Measurements from ENCODE around the gene CERS5.

Gene CERS5

DNA sequence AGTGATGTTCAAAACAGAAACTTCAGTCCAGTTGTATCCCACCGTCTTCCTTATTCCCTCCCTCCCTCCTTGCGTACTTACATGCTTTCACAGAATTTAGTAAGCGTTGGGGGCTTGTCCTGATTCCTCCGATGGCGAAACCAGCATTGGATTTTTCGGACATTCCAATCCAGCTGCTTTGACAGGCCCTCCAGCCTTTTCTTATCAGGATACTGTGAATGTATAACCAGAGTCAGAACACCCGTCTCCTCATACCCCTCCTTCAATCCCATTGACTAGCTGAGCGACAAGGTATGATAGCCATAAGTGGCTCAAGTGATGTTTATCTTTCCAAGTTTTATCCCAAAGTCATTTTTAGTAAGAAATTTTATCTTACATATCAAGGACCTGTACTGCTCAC, 24.2 kb downstream of the CERS5 start:
- H3K4me3 ChIP-seq (ENCODE audit: low read depth, low read length) = no peak overlapping the region
- no peak for DNase-seq (ENCODE audit: low read depth)
- TF ChIP-seq, protein P1, sequence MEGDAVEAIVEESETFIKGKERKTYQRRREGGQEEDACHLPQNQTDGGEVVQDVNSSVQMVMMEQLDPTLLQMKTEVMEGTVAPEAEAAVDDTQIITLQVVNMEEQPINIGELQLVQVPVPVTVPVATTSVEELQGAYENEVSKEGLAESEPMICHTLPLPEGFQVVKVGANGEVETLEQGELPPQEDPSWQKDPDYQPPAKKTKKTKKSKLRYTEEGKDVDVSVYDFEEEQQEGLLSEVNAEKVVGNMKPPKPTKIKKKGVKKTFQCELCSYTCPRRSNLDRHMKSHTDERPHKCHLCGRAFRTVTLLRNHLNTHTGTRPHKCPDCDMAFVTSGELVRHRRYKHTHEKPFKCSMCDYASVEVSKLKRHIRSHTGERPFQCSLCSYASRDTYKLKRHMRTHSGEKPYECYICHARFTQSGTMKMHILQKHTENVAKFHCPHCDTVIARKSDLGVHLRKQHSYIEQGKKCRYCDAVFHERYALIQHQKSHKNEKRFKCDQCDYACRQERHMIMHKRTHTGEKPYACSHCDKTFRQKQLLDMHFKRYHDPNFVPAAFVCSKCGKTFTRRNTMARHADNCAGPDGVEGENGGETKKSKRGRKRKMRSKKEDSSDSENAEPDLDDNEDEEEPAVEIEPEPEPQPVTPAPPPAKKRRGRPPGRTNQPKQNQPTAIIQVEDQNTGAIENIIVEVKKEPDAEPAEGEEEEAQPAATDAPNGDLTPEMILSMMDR (IDR thresholded peaks at IDR 0.05; ENCODE audit: low read depth, low read length, missing control alignments) = no peak

DNA sequence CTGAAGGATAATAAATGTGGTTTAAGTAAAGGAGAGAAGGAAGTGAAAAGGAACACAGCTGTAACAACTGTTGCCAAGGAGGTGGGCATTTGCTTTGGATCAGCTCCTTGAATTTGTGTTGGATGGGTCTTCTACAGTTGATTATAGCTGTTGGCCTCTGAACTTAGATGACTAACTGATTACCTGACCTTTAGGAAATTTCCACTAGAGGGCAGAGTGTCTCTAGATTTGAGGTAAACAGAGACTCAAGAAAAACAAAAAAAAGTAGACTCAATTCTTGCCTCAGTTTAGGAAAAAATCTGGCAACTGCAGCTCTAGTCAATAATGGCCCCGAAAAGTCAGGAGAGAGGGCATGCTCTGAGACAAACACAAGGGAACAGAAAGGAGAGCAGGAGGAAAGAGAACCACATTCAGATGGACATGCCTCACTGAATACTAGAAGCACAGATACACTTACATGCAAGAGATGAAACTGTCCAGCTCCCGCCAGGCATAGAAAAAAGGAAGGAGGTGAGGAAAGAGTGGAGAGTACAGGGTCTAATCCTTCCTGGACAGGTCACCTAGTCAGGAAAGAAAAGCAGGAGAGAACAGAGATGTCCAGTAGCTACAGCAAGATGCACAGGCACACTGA, 34.5 kb downstream of the CERS5 start:
- DNase-seq (ENCODE audit: low read depth) = no peak
- TF ChIP-seq, protein P1 (IDR thresholded peaks at IDR 0.05; ENCODE audit: low read depth, low read length, missing control alignments) = peak; percentile 36
- no peak overlapping the region for H3K4me3 ChIP-seq (ENCODE audit: low read depth, low read length)

DNA sequence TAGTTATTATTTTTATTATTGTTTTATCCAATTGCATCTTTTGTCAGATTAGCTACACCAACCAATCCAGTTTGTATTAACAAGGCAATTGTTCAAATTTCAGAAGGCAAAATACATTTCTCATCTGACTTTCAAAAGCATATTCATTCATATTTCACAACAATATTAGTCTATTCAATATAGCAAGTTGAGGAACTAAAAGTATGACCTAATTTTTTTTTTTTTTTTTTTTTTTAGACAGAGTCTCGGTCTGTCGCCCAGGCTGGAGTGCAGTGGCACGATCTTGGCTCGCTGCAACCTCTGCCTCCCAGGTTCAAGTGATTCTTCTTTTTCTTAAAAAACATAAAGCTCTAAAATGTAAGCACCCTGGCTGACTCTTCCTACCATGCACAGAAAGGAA, 37.9 kb downstream of the CERS5 start:
- no peak overlapping the region for H3K4me3 ChIP-seq (ENCODE audit: low read depth, low read length)
- TF ChIP-seq, protein P1 (IDR thresholded peaks at IDR 0.05; ENCODE audit: low read depth, low read length, missing control alignments) = no peak
- no peak for DNase-seq (ENCODE audit: low read depth)

DNA sequence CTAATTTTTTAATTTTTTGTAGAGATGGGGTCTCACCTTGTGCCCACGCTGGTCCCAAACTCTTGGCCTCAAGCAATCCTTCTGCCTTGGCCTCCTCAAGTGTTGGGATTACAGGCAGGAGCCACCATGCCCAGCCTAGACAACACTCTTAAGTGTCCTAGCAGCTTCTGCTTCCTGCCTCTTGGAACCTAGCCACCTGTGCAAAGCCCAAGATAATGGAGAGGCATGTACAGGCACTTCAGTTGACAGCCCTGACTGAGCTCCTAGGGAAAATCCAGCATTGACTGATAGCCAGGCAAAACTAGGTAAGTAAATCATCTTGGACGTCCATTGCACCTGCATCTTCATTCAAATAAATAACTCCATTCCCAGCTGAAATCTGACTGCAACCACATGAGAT, 39.6 kb downstream of the CERS5 start:
- no peak for DNase-seq (ENCODE audit: low read depth)
- H3K4me3 ChIP-seq (ENCODE audit: low read depth, low read length) = no peak overlapping the region
- TF ChIP-seq, protein P1 (IDR thresholded peaks at IDR 0.05; ENCODE audit: low read depth, low read length, missing control alignments) = no peak

DNA sequence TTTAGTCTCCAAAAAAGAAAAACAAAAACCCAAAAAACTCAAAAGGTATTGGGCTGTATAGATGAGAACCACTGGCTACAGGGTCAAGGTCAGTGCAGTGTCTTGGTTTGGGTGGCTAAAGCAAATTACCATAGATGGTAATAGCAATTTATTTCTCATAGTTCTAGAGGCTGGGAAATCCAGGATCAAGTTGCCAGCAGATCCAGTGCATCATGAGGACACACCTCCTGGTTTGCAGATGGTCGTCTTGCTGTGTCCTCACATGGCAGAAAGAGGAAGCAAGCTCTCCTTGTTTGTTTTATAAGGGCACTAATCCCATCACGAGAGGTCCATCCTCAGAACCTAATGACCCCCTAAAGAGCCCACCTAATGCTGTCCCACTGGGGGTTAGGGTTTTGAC, 44.0 kb downstream of the CERS5 start:
- no peak overlapping the region for H3K4me3 ChIP-seq (ENCODE audit: low read depth, low read length)
- DNase-seq (ENCODE audit: low read depth) = no peak
- TF ChIP-seq, protein P1 (IDR thresholded peaks at IDR 0.05; ENCODE audit: low read depth, low read length, missing control alignments) = no peak

DNA sequence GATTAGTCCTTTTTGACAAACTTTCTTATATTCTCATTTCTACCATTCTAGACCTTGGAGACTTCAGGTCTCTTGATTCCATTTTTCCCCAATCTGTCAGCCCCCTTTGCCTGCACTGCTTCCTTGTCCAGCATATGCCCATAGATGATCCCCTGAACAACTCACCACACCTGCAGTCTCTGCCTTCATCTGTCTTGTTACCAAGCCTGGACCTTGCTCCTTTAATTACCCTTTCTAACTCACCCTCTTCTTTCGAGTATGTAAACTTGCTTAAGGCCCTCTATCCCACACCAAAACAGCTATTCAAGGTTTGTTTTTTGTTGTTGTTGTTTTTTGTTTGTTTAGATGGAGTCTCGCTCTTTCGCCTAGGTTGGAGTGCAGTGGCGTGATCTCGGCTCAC, 45.5 kb downstream of the CERS5 start:
- no peak overlapping the region for H3K4me3 ChIP-seq (ENCODE audit: low read depth, low read length)
- TF ChIP-seq, protein P1 (IDR thresholded peaks at IDR 0.05; ENCODE audit: low read depth, low read length, missing control alignments) = no peak
- DNase-seq (ENCODE audit: low read depth) = no peak

DNA sequence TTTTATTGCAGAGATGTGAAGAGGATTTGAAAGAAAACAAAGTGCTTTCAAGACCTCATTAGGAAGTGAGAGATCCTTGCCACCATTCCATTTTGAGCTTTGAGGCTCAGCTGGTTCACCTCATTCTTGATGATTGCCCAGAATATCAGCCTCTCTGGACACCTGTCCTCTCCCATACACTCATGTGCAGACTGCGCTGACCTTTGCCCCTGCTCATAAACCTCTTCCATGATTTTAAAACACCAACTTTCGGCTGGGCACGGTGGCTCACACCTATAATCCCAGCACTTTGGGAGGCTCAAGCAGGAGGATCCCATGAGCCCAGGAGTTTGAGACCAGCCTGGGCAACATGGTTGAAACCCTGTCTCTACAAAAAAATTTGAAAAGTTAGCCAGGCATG, 46.2 kb downstream of the CERS5 start:
- DNase-seq (ENCODE audit: low read depth) = no peak
- H3K4me3 ChIP-seq (ENCODE audit: low read depth, low read length) = no peak overlapping the region
- TF ChIP-seq, protein P1 (IDR thresholded peaks at IDR 0.05; ENCODE audit: low read depth, low read length, missing control alignments) = no peak

Data from GM12864 (cell line).